HG03521 (cell line): Measurements from ENCODE around the gene PLPPR2.
"Not testable (repeated sequence)": the region's sequence is repeated elsewhere in the genome, so short reads cannot be mapped to it uniquely, and the experiment has no call there.

Experiments
- ATAC-seq: cut with Tn5 transposase; IDR thresholded peaks from one replicate; pipeline ENCODE4 v1.9.1; 2021; ENCODE audit warnings: mild to moderate bottlenecking, moderate library complexity; ENCODE audit not compliant: unreplicated experiment

PLPPR2 gene

DNA sequence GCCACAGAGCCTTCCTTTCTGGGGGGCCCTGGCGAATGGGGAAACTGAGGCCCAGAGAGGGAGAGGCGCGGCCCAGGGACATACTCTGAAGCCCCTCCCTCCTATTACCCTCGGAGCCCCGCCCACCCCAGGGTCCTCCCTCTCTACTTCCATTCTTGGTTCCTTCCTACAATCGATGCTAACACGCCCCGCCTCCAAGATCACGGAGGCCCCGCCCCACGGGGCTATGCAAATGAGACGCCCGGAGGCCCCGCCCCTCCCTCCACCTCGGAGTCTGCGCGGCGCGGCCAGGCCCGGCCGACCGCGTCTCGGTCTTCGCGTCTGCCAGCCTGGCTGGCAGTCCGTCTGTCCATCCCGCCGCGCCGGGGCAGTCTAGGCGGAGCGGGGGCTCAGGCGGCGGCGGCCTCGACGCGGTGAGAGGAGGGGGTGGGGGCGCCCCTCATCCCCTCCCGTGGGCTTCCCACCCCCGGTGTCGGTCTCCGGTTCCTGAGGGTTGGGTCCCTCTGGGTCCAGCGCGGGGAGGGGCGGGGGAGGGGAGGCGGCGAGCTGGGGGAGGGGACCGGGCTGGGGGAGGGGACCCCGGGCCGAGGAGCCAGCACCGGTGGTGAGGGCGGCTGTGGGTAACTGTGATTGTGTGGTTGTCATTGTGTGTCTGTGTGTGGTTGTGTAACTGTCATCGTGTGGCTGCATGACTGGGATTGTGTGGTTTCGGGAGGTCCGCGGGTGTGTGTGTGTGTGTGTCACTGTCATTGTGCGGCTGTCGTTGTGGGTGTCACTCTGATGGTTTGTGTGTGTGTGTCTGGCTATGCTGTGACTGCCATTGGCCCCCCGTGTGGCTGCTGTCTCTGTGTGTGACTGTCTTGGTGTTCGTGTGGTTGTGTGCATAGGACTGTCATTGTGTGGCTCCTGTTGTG, at the start of gene PLPPR2:
PLPPR2 (plus strand) TSS at position 273 of the 914 bp plus-strand sequence. CDS start 2,242 bp downstream, outside the sequence.
- ATAC-seq = no peak

DNA sequence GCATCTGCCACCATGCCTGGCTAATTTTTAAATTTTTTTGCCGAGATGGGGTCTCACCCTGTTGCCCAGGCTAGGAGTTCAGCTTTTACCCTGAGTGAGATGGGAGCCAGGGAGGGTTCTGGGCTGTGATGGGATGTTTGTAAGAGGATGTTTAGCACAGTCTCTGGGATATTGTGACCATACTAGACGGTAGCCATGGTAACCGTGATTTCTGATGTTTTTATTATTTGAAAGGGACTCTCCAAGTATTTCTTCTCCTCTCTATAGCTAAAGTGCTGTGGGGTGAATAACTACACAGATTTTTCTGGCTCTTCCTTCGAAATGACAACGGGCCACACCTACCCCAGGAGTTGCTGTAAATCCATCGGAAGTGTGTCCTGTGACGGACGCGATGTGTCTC, 48.9 kb upstream of the PLPPR2 start:
- ATAC-seq = no peak

GRCh38 chr19:11320278-11320995, 34.8 kb upstream of the PLPPR2 start:
- not testable (repeated sequence) for ATAC-seq

DNA sequence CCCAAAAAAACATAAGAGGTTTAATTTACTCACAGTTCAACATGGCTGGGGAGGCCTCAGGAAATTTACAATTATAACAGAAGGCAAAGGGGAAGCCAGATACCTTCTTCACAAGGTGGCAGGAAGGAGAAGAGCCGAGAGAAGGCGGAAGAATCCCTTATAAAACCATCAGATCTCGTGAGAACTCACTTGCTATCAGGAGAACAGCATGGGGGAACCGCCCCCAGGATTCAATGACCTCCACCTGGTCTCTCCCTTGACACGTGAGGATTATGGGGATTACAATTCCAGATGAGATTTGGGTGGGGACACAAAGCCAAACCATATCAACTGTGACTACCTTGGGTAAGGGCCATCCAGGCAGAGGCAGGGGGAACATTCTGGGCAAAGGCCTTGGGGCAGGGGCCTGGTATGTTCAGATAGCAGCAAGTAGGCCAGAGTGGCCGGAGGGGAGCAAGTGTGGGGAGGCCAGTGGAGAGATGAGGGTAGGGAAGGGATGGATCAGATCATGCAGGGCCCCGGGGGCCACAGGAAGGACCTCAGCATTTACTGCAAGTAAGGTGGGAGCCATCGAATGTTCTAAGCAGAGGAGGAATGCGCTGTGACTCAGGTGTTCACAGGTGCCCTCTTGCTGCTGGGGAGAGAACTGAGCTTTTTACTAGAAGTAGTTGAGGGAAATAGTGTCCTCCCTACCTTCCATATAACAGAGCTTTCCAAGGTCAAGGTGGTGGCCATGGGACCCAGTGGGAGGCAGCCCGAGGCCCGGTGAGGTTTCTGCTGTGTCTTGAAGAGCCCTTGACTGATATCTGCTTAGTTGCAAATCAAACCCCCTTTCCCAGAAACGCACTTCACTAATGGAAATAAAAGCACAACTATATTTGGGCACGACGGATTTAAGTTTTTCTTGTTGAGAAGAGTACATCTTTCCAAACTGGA, 33.8 kb upstream of the PLPPR2 start:
- no peak for ATAC-seq

GRCh38 chr19:11322269-11323024, 32.8 kb upstream of the PLPPR2 start:
- ATAC-seq = no peak

- no peak for ATAC-seq
These were observed 31.6 kb upstream of the PLPPR2 start for GRCh38 chr19:11323601-11324078.

GRCh38 chr19:11324079-11324661, 31.1 kb upstream of the PLPPR2 start:
- ATAC-seq = no peak

- ATAC-seq = no peak
These were observed 30.4 kb upstream of the PLPPR2 start for GRCh38 chr19:11324748-11325389.

GRCh38 chr19:11325544-11325943, 29.7 kb upstream of the PLPPR2 start:
- ATAC-seq = no peak

- no peak for ATAC-seq
These were observed 25.1 kb upstream of the PLPPR2 start for GRCh38 chr19:11330127-11330526.

DNA sequence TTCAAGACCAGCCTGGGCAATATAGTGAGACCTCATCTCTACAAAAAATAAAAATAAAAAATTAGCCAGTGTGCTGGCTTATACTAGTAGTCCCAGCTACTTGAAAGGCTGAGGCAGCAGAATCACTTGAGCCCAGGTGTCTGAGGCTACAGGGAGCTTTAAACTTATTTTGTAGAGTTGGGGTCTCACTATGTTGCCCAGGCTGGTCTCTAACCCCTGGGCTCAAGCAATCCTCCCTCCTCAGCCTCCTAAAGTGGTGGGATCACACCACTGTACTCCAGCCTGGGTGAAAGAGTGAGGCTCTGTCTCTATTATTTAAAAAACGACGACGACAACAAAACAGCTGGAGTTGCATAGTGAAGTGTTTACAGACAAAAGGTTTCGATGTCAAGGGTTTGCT, 23.7 kb upstream of the PLPPR2 start:
- ATAC-seq = no peak

- no peak for ATAC-seq
These were observed 22.4 kb upstream of the PLPPR2 start for GRCh38 chr19:11332822-11333221.

- not testable (repeated sequence) for ATAC-seq
These were observed 21.4 kb upstream of the PLPPR2 start for GRCh38 chr19:11333838-11334237.

- ATAC-seq = no peak
These were observed 19.6 kb upstream of the PLPPR2 start for GRCh38 chr19:11335449-11336146.

DNA sequence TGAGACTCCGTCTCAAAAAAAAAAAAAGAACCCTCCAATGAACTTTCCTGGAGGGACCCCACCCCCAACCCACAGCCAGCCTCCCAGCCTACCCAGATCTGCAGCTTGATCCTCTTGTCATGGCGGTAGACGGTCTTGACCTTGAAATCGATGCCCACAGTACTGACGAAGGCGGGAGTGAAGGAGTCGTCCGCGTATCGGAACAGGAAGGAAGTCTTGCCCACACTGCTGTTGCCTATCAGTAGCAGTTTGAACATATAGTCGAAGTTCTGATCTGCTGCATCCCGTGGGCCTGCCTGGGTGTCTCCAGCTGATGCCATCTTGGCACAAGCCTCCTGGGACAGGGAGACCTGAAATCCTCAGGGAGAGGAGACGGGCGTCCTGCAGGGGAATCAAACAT, 18.2 kb upstream of the PLPPR2 start:
- no peak for ATAC-seq

- no peak for ATAC-seq
These were observed 17.1 kb upstream of the PLPPR2 start for GRCh38 chr19:11338121-11338520.

GRCh38 chr19:11338569-11339253, 16.5 kb upstream of the PLPPR2 start:
- ATAC-seq = no peak
